Mesenchymal stem cell (in vitro differentiated cells and primary cell): ENCODE data around the gene PEX5L.

ENCODE experiments used
- DNase-seq: peaks from one replicate; pipeline ENCODE4 v3.0.0-alpha.2; 2013
- H2AFZ ChIP-seq: one replicate; pipeline ENCODE4 v1.6.1; 2013; ENCODE audit warnings: low read depth, mild to moderate bottlenecking, control low read depth, inconsistent platforms, low read length, moderate library complexity
- H2AK5ac ChIP-seq: 2 replicates; pipeline ENCODE4 v1.6.1; 2013; ENCODE audit warnings: low read length, moderate library complexity, mild to moderate bottlenecking, inconsistent platforms; ENCODE audit not compliant: severe bottlenecking
- H2BK120ac ChIP-seq: one replicate; pipeline ENCODE4 v1.6.1; 2013; ENCODE audit warnings: low read depth, mild to moderate bottlenecking, inconsistent platforms, low read length, moderate library complexity
- H2BK12ac ChIP-seq, 2 experiments: one replicate each; pipeline ENCODE4 v1.6.1; 2013; ENCODE audit warnings: inconsistent platforms in 2 of 2, low read length in 2 of 2, mild to moderate bottlenecking in 2 of 2, moderate library complexity in 2 of 2, control low read depth in 1 of 2
- H2BK15ac ChIP-seq: one replicate; pipeline ENCODE4 v1.6.1; 2013; ENCODE audit warnings: mild to moderate bottlenecking, low read depth, inconsistent platforms; ENCODE audit not compliant: poor library complexity, severe bottlenecking
- H2BK5ac ChIP-seq: 2 replicates; pipeline ENCODE4 v1.6.1; 2013; ENCODE audit warnings: low read depth, mild to moderate bottlenecking, low read length, control low read depth, inconsistent platforms; ENCODE audit not compliant: poor library complexity, severe bottlenecking
- H3K14ac ChIP-seq, 2 experiments: one replicate each; pipeline ENCODE4 v1.6.1; 2013; ENCODE audit warnings: inconsistent platforms in 2 of 2, low read length in 2 of 2, control low read depth in 1 of 2, mild to moderate bottlenecking in 1 of 2, moderate library complexity in 1 of 2
- H3K18ac ChIP-seq, 2 experiments: one replicate each; pipeline ENCODE4 v1.6.1; 2013; ENCODE audit warnings: inconsistent platforms in 2 of 2, low read length in 2 of 2, control low read depth in 1 of 2, low read depth in 1 of 2, mild to moderate bottlenecking in 1 of 2
- H3K23ac ChIP-seq, 2 experiments: one replicate each; pipeline ENCODE4 v1.6.1; 2013; ENCODE audit warnings: inconsistent platforms in 2 of 2, low read length in 2 of 2, mild to moderate bottlenecking in 2 of 2, moderate library complexity in 2 of 2, control low read depth in 1 of 2
- H3K27ac ChIP-seq: 2 replicates; pipeline ENCODE4 v1.5.1; 2013; ENCODE audit warnings: mild to moderate bottlenecking, moderate library complexity, low read length, control low read depth, inconsistent platforms; ENCODE audit not compliant: poor library complexity, severe bottlenecking
- H3K27me3 ChIP-seq, 2 experiments: 2 replicates each; pipeline versions ENCODE4 v1.6.1 to v1.7.0; 2013; ENCODE audit warnings: low read length in 2 of 2, mild to moderate bottlenecking in 2 of 2, moderate library complexity in 2 of 2, control low read depth in 1 of 2, inconsistent platforms in 1 of 2; ENCODE audit not compliant: control insufficient read depth in 1 of 2, insufficient read depth in 1 of 2
- H3K36me3 ChIP-seq, 2 experiments: 2 replicates each; pipeline versions ENCODE4 v1.6.1 to v1.7.0; 2013; ENCODE audit warnings: low read length in 2 of 2, control low read depth in 1 of 2, inconsistent platforms in 1 of 2, low read depth in 1 of 2, mild to moderate bottlenecking in 1 of 2; ENCODE audit not compliant: insufficient read depth in 2 of 2, control insufficient read depth in 1 of 2
- H3K4ac ChIP-seq, 2 experiments: one replicate each; pipeline ENCODE4 v1.6.1; 2013; ENCODE audit warnings: inconsistent platforms in 2 of 2, low read length in 2 of 2, mild to moderate bottlenecking in 2 of 2, moderate library complexity in 2 of 2, control low read depth in 1 of 2, low read depth in 1 of 2
- H3K4me1 ChIP-seq: 2 replicates; pipeline ENCODE4 v1.6.1; 2013; ENCODE audit warnings: low read depth, low read length, control low read depth; ENCODE audit not compliant: control insufficient read depth, insufficient read depth
- H3K4me2 ChIP-seq: 2 replicates; pipeline ENCODE4 v1.6.1; 2013; ENCODE audit warnings: low read length, mild to moderate bottlenecking, inconsistent platforms; ENCODE audit not compliant: poor library complexity, severe bottlenecking
- H3K4me3 ChIP-seq, 2 experiments: 2 replicates each; pipeline versions ENCODE4 v1.5.1 to v1.7.0; 2013; ENCODE audit warnings: low read length in 2 of 2, mild to moderate bottlenecking in 2 of 2, control low read depth in 1 of 2, low read depth in 1 of 2; ENCODE audit not compliant: insufficient read depth in 1 of 2
- H3K79me1 ChIP-seq: replicated peaks from 2 replicates; pipeline ENCODE4 v1.6.1; 2013; ENCODE audit warnings: mild to moderate bottlenecking, control low read depth, low read length, inconsistent platforms; ENCODE audit not compliant: poor library complexity, severe bottlenecking
- H3K9ac ChIP-seq: 2 replicates; pipeline ENCODE4 v1.7.0; 2013; ENCODE audit warnings: mild to moderate bottlenecking, low read length, moderate library complexity
- H3K9me3 ChIP-seq: 2 replicates; pipeline ENCODE4 v1.7.0; 2013; ENCODE audit warnings: mild to moderate bottlenecking, low read length; ENCODE audit not compliant: control insufficient read depth
- H4K8ac ChIP-seq: one replicate; pipeline ENCODE4 v1.6.1; 2013; ENCODE audit warnings: inconsistent platforms, mild to moderate bottlenecking, low read length, moderate library complexity
- H4K91ac ChIP-seq: one replicate; pipeline ENCODE4 v1.6.1; 2013; ENCODE audit warnings: mild to moderate bottlenecking, low read length, inconsistent platforms
- WGBS: methylation state at CpG from one replicate; pipeline ENCODE4 v1.1.7; 2013; ENCODE audit warnings: mixed read lengths; 5-methylcytosine and 5-hydroxymethylcytosine counted together

PEX5L gene

DNA sequence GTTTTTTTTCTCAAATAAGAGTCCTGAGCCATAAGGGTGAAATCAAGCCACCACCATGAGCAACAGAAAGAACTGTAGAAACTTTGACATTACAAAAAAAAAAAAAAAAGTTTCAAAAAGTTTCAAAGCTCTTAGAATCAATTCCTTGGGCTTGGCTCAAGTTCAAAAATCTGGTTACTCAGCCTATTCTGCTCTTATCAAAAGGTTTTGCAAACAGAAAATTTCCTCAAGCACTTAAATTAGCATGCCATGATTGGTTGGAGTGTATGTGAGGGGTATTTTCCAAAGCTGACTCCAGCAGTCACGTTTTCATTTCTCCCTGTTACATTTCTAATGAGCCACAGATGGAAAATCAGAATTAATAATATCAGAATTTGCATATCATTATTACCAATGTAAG lies 12.1 kb upstream of the PEX5L start:
- no peaks in the 10 kb centered on the region for H3K4me1 ChIP-seq
- H3K27ac ChIP-seq = no peak overlapping the region
- H2BK12ac ChIP-seq = no peak overlapping the region
- no peaks in the 10 kb centered on the region for H3K79me1 ChIP-seq
- no peak overlapping the region for H4K91ac ChIP-seq
- DNase-seq = no peak
- H3K36me3 ChIP-seq = no peaks in the 10 kb centered on the region
- no peak overlapping the region for H2BK15ac ChIP-seq
- H3K9ac ChIP-seq = no peak overlapping the region
- no peak overlapping the region for H4K8ac ChIP-seq
- no peak overlapping the region for H2AK5ac ChIP-seq
- no peak overlapping the region for H3K4me3 ChIP-seq
- no peak overlapping the region for H2AFZ ChIP-seq
- no CpG with 5 or more reads among the region's 1 CpG for WGBS
- no peaks in the 10 kb centered on the region for H3K9me3 ChIP-seq
- no peak overlapping the region for H2BK5ac ChIP-seq
- H3K4me2 ChIP-seq = no peak overlapping the region
- no peak overlapping the region for H2BK120ac ChIP-seq
- H3K23ac ChIP-seq = no peak overlapping the region
- no peaks in the 10 kb centered on the region for H3K27me3 ChIP-seq
- no peak overlapping the region for H3K4ac ChIP-seq
- H3K18ac ChIP-seq = no peak overlapping the region
- H3K14ac ChIP-seq = no peak overlapping the region

DNA sequence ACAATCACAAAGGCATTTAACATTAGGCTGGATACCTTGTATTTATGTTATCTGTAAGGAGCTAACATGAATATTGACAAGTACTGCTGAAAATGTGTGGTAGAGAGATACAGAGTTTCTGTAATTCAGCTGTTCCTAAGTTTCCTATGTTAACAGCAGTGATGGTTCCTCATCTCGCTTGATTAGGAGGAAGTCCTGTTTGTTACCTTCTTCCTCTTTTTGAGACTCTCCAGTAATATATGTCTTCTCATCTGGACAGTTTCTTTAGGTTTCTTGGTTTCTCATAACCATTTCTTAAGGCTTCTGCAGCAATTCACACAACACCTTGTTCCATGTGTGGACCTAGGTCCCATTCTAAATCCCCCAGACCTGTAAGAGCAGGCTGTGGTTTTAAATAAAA lies 11.4 kb upstream of the PEX5L start:
- Histone ChIP-seq H2BK5ac (no peak overlapping the region), H2BK15ac (no peak overlapping the region), H2AK5ac (no peak overlapping the region), H3K4me3 (no peak overlapping the region), H3K9me3 (no peaks in the 10 kb centered on the region), H3K23ac (no peak overlapping the region), H3K27ac (no peak overlapping the region), H2AFZ (no peak overlapping the region), H3K79me1 (no peaks in the 10 kb centered on the region), H3K9ac (no peak overlapping the region), H3K36me3 (no peaks in the 10 kb centered on the region), H2BK12ac (no peak overlapping the region), H3K4me1 (no peaks in the 10 kb centered on the region), H3K4me2 (no peak overlapping the region), H2BK120ac (no peak overlapping the region), H3K4ac (no peak overlapping the region), H3K27me3 (no peaks in the 10 kb centered on the region), H3K18ac (no peak overlapping the region), H4K91ac (no peak overlapping the region), H4K8ac (no peak overlapping the region), H3K14ac (no peak overlapping the region)
- WGBS = 57% methylated on average over 1 of the region's 1 CpG
- no peak for DNase-seq

DNA sequence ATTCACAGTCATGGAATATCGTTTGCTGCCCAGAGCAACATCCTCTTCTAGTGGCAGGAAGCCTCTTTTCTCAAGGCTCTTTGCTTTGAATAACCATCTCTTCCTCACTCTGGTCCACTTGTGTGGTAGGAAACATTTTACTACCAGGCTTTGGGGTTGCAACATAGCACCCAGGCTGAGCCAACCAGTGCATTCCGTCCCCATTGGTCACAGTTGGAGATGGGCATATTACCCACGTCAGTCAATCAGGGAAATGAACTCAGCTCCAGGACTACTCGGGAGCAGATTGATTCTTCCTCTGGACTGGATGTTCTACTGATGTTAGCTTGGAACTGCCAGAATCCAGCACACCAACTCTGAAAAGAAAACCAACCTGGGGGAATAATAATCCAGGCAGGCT lies 4.2 kb upstream of the PEX5L start:
- Histone ChIP-seq H2AFZ (no peak overlapping the region), H3K4ac (no peak overlapping the region), H3K36me3 (no peaks in the 10 kb centered on the region), H3K14ac (no peak overlapping the region), H2BK12ac (no peak overlapping the region), H3K18ac (no peak overlapping the region), H3K4me3 (no peak overlapping the region), H3K27me3 (peaks cover 20 to 22% of the 10 kb centered on the region in 2 experiments), H3K27ac (no peak overlapping the region), H3K23ac (no peak overlapping the region), H3K9ac (no peak overlapping the region), H3K9me3 (no peaks in the 10 kb centered on the region), H4K8ac (no peak overlapping the region), H2BK120ac (no peak overlapping the region), H3K4me1 (peaks cover 11% of the 10 kb centered on the region), H3K79me1 (no peaks in the 10 kb centered on the region), H3K4me2 (no peak overlapping the region), H2AK5ac (no peak overlapping the region), H2BK5ac (no peak overlapping the region), H4K91ac (no peak overlapping the region), H2BK15ac (no peak overlapping the region)
- DNase-seq = no peak
- WGBS = 46% methylated on average over 4 of the region's 4 CpGs

DNA sequence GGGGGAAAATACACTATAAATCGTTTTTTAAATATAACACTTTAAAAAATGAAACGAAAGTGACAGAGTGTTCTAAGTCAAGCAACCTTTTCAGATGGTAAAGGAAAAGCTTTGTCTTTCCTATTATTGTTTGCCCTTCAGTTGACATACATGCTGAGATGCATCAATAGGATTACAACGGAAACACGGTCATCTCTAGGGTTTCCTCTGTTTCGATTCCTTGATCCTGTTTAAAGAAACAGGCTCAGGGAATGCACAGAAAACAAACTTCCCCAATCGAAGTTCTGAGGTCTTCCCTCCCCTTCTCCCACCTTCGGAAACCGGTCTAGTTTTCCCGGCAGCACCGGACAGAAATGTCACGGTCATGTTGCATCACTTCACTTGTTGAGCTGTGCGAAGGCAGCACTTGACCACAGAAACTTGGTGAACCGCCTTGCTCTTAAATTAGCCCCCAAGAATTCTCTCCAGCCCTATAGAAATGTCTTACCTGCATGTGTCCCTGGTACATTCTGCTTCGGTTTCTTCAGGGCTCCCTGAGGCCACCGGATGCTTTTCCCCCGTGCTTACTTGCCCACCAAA lies 556 bp downstream of the PEX5L start:
- peaks cover 28% of the 10 kb centered on the region in 2 experiments for H3K27me3 ChIP-seq
- H2BK120ac ChIP-seq = no peak overlapping the region
- H4K8ac ChIP-seq = no peak overlapping the region
- no peaks in the 10 kb centered on the region for H3K36me3 ChIP-seq
- H2BK5ac ChIP-seq = no peak overlapping the region
- no peak overlapping the region for H2AFZ ChIP-seq
- WGBS = under 1% methylated on average over 14 of the region's 16 CpGs
- H3K4me2 ChIP-seq = peak overlapping the region; percentile 91
- H4K91ac ChIP-seq = no peak overlapping the region
- peaks cover 11% of the 10 kb centered on the region for H3K4me1 ChIP-seq
- H2BK12ac ChIP-seq = no peak overlapping the region
- H3K18ac ChIP-seq = no peak overlapping the region
- no peaks in the 10 kb centered on the region for H3K9me3 ChIP-seq
- H3K4ac ChIP-seq = no peak overlapping the region
- peak; percentile 0 for DNase-seq
- no peak overlapping the region for H3K9ac ChIP-seq
- H3K23ac ChIP-seq = no peak overlapping the region
- peak overlapping the region in 1 of 2 experiments; percentile 75 for H3K4me3 ChIP-seq
- no peak overlapping the region for H3K27ac ChIP-seq
- H2AK5ac ChIP-seq = no peak overlapping the region
- H2BK15ac ChIP-seq = no peak overlapping the region
- no peaks in the 10 kb centered on the region for H3K79me1 ChIP-seq
- no peak overlapping the region for H3K14ac ChIP-seq
